Right ventricle myocardium inferior (tissue), 1 donor: Measurements from ENCODE around the gene DNASE2B. TPM values are rescaled to one million over a fixed set of nuclear protein-coding genes. Genes with fewer than 3 reads are reported as not detected.

Source experiments
- ATAC-seq: fragments of 200-7000 bp; cut with Tn5 transposase; one replicate; pipeline ENCODE4 v1.9.1; 2020; ENCODE audit warnings: mild to moderate bottlenecking, moderate library complexity
- DNase-seq: peaks from one replicate; pipeline ENCODE4 v3.0.0; 2021; ENCODE audit errors: missing footprints
- intact Hi-C: fragments of 100-400 bp; cut with DNase I; formaldehyde crosslinking; loops from one replicate; pipeline ENCODE4 v1.11.0; 2022
- total RNA-seq: library from RNA; stranded (reverse); fragmentation: NEBNext Ultra II Directional; extraction: Animal tissue kit (Norgen Biotek cat#: 25700); gene quantifications from one replicate; pipeline ENCODE4 v1.2.1, GENCODE V29; 2021
- donor health status: DM: no; HTN: yes; CAD: no; lungs with severe emphysema.

Gene DNASE2B
- total RNA-seq, 1 donor from 2014 or later, result not detected

DNA sequence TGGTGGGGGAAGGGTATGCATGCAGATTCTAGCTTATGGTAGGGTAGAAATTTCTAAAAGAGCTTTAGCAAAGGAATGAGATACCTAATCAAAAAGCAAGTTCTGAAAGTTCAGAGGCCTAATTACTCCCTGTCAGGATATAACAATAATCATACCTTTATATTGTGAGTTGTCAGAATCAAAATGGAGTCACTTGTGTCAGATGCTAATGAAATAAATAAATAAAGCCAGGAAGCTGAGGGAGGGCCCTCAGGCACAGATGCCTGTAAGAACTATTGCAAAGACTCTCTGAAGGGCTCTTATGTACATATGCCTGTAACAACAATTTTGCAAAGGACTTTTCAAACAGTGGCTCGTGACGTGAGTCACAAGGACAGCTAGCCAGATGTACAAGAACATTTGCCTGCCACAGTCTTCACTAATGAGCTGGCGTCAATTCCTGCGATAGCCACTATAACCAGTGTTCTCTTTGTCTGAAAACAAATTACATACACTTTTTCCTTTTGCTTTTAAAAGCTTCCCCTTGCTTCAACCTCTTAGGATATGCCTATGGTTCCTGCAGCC lies 27.4 kb upstream of the DNASE2B start:
- DNase-seq, result no peak
- intact Hi-C loops, result no loop called here
- ATAC-seq, result no peak

DNA sequence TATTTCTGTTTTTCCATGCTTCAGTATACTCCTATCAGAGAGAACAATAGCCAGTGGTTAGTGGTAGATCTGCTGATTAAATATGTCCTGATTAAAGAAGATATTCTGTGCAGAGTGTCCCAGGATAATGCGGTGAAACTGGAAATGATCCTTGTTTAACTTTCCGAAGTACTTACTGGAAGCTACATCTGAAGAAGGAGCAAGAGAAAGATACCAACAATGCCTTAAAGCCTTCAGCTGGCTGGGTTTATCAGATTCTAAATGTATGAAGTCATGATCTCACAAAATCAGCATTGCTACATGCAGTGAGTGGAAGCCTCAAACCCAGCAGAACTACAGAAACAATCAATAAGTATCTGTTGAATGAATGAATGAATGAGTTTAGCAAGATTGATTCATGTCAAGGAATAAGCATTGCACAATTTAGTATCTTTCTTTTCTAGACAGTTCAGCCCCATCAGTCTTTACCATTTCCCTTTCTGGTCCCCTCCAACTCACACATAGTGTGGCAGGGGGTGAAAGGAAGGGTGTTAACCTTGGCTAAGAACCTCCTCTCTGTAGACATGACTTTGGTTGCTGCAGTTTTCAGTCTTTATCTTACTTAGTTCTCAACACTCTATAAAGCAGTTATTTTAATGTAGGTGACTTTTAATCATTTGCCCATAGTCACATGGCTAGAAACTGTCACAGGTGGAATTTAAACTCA lies 24.7 kb upstream of the DNASE2B start:
- no peak for DNase-seq
- ATAC-seq, result no peak
- intact Hi-C loops, result no loop called here

DNA sequence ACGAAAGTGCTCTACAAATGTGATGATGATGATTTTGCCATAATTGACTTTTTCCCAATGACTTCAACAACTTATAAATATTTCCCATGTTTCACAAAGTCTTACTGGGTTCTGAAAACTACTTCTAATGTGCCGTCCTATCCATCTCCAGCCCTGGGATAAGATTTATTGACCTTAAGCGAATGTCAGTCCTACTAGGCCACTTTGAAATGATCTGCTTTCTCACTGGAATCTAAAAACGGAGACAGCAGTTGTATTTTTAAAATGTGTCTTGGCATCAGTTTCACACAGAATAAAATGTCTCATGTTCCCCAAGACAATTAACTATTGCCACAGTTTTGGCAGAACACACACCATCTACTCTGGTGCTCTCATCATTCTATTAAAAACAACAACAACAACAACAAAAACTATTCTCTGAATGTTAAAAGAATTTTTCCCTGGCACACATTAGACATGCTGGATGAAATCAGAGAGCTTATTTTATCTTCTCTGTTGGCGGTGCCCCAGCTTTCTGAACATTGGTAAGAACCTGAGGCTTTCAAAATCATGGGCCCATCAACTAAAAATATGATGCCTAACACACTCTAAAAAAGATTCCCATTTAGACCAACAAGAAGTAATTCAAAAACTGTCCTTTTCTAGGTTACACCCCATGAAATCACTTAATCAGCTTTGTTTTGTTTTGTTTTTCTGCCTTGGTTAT lies 23.1 kb upstream of the DNASE2B start:
- intact Hi-C loops, result loop anchor here (5.0 kb wide), 1 partner anchor 73 kb away; the partner anchor contains the start of gene SAMD13
- DNase-seq, result no peak

DNA sequence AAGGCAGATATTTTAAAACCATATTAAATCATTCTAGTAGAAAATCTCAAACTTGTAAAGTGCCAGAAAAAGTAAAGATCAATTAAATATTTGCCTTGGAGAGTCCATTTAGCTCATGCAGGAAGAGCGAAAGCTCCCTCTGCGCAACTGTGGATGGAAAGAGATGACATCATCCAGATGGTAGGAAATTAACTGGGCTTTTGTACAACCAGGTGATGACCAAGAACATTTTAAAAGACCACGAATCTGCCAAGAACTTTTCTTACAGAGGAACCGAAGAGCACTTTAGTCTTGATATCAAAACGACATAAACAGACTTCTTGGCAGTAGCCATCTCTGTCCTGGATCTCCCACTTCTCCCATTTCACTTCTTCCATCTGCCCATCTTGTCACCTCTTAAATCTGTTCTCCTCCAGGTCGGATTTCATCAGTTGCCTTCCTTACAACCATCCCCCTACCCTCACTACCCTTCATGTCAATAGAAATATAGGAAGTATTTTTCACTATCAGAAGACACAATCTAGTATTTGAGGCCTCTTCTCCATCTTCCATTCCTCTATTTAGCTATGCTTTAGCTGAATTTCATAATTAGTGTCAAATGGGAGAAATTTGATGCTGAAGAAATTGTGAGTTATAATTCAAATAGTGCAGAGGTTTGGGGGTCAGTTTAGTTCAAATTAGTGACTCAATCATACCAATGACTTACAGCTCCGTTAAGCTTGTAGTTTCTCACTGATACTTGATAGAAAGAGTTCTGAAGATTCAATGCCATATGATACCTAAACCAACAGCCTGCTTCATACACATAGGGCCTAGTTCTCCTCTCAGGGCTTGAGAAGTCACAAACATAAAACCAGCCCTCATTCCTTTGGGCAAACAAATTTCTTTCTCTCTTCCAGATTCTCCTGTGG lies 22.0 kb upstream of the DNASE2B start:
- intact Hi-C loops, result loop anchor here (5.0 kb wide), 1 partner anchor 74 kb away; the partner anchor contains the start of gene SAMD13
- no peak for DNase-seq
- ATAC-seq, result no peak

More for the DNA sequence above, 23.1 kb upstream of the DNASE2B start:
- ATAC-seq, result peak; percentile 29

DNA sequence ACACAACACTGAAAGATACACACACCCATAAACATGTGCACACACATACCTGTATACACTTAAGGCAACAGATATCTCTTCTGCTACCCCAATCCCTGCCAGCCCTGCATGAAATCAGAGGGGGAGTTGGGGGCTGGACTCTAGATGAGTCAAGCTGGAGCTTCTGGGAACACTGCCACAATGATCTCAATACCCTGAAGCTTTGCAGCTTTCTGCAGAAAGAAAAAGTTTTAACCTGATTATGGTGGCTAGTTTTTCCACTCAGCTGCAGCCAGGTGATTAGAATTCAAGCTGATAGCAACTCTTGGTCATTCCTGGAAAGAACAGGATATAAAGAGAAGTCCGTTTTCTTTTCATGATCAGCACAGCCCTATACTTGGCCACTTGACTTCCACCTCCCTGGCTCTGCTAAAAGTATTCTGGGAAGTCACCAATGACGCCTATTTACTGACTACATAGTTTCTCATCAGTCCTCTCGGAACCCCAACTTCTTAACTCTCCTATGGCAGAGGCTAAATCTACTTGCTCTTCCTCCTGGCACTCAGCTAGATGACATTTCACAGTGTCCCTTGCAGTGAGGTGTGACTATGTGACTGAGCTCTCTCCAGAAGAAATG lies 20.7 kb upstream of the DNASE2B start:
- ATAC-seq (peak; percentile 64), DNase-seq (no peak)
- intact Hi-C loops, result loop anchor here (5.0 kb wide), 1 partner anchor 75 kb away; the partner anchor contains the start of gene SAMD13

DNA sequence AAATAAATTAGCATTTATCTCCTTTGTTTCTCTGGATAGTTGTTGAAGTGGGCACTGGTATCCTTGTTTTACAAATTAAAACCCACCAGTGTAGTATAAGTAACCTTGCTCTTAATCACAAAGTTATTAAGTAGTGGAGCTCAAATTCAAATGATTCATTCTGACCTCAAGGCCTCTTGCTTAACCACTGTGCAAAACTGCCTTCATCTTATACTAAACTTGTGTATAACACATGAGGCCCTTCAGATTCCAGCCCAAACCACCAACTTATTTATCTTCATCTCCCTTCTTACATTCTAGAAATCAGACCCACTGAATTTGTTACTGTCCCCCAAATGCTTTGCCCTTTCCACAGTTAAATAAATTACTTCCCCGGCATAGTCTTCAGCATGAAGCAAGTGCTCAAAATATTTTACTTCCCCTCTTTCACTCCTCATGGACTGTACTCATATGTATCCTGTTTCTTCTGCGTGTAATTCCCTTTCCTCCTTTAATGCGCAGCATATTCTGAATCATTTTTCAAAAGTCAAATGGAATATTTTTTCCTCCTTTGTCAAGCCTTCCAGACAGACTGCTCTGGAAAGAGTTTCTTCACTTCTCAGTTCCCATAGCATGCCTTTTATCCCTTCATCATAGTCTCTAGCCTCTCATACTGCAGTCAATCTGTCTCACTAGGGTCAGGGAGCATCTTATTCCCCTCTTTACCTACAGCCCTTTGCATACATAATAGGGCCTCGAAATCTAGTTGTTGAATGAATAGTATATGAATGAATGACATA lies 19.0 kb upstream of the DNASE2B start:
- intact Hi-C loops, result loop anchor here (5.0 kb wide), 1 partner anchor 77 kb away; the partner anchor contains the start of gene SAMD13
- no peak for ATAC-seq

DNA sequence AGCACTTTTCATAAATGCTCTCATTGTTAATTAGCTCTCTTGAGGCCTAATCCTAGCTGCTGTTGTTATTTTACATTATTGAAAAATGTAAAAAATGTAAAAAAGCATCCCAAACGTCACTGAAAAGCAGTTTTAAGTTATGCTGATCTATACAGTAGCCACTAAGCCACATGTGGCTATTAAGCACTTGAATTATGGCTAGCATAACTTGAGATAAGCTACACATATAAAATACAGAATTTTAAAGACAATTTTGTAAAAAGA lies 18.4 kb upstream of the DNASE2B start:
- DNase-seq, result no peak
- intact Hi-C loops, result loop anchor here (5.0 kb wide), 1 partner anchor 78 kb away; the partner anchor contains the start of gene SAMD13
- ATAC-seq, result no peak

More for the DNA sequence above, 19.0 kb upstream of the DNASE2B start:
- DNase-seq, result no peak

DNA sequence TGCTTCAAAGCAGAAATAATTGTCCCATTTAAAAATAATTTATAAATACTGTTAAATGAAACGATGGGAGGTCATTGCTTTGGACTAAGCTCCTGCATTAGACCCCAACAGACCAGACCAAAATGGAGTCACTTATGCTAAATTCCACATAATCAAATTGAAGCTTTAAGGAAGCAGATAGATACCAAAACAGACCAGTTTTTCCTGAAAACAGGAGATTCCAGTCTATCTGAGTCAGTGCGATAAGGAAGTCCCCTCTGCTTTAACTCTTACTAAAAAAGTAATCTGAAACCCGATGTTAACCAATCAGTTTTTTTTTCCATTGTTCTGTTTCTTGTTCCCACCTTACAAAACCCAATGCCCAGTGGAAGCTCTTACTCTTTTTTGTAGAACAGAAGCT lies 16.2 kb upstream of the DNASE2B start:
- no peak for ATAC-seq
- intact Hi-C loops, result no loop called here
- no peak for DNase-seq

DNA sequence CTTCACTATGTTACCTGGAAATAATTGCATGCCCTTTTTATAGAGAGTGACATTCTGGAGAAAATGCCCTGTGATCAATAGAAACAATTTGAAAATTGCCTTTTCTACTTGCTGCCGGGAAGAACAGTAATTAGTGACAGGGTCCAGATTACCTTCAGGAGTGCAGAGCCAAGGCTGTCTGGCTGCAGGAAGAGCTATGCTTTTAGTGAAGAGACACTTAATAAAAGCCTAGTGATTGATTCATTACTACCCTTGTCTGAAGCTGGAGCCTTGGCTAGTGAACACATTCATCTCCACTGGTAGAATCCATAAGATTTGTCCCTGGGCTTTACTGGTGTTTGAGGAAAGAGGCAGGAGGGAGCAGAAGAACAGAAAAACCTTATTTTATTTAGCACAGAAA lies 12.9 kb upstream of the DNASE2B start:
- no peak for ATAC-seq
- DNase-seq, result no peak
- intact Hi-C loops, result no loop called here

DNA sequence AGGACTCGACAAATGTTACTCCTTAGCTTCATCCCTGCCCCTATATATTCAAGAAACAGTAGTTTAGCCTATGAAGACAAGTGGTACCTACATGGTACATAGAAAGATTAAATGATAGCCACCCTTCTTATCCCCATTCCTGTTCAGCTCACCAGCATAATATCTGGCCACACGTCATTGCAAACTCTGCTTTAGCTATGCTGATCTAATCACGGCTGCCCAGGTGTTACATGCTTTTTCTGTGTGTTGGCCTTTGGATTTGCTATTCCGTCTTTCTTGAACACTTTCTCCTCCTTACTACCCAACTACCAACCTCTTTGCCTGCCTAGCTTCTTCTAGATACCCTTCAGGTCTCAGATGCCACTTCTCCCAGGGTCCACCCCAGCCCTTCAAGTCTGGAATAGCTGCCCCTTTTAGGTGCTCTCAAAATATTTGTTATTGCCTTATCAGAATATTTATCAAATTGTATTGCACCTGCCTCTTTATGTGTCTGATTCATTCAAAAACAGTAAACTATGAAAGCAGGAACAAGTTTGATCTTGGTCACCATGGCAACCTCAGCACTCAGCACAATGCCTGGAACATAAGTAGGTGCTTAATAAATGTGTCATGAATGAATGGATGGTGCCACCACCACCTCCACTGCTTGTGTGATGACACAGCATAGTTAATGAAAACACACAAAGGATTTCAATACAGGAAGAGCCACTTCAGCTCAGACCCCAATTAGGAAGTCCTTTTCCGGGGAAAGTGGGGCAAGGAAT lies 11.4 kb upstream of the DNASE2B start:
- no peak for DNase-seq
- ATAC-seq, result no peak
- intact Hi-C loops, result no loop called here

DNA sequence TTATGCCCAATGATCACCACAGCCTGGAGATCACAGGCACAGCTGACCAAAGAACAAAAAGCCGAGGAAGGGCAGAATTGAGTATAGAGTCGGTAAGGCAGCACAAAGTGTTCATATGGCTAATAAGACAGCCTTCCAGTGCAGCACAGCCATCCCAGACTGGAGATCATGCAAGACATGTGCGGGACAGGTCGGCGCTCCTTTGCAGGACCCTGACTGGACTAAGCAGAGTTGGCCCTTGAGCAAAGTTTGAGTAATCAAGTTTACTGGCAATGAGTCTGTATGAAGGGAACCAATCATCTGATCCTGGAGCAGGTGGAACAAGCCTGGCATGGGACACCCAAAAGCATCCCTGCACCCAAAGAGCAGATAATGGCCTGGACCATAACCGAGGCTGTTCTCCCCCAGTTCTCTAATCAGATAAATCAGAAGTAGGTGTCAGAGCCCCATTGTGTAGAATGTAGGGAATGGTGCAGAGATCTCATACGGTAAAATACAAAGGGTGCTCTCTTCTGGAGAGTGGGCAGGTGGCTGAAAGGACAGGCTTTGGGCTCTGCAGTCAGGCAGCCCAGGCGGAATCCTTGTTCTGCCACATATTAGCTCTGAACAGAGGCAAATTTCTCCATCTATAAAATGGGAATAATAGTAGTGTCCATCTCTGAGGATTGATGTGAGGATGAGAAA lies 10.7 kb upstream of the DNASE2B start:
- no peak for DNase-seq
- intact Hi-C loops, result no loop called here
- ATAC-seq, result no peak

DNA sequence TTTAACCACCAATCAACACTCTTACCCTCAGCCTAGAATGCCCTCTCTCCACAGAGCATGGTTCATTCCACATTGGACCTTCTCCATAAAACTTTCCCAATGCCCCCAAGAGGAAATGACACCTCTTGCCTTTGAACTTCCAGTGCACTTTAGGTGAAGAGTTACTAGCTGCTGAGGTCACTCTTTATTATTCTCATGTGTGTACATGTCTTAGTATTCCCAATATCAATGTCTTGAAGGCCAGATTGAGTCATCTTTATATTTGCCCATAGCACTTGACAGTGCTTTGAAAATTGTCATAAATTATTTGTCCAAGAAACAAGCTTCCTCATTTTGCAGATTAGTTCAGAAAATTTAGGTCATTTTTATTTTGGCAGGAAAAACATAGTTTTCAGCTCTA lies 8.1 kb upstream of the DNASE2B start:
- intact Hi-C loops, result no loop called here
- ATAC-seq (no peak), DNase-seq (no peak)

DNA sequence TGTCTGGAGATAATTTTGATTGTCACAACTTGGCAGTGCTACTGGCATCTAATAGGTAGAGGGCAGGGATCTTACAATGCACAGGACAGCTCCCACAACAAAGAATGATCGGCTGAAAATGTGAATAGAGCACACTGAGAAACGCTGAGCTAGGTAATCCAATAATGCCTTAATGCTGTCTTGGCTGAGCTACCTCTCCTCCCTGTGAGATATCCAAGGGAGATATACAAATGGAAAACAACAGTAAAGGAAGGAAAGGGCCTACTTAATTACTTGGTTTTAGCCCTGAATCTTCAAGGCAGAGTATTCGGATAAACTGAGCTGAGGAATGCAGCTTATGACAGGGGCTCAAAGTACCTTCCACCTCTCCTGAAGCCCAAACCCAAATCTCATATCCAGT lies 2.9 kb downstream of the DNASE2B start:
- intact Hi-C loops, result no loop called here

DNA sequence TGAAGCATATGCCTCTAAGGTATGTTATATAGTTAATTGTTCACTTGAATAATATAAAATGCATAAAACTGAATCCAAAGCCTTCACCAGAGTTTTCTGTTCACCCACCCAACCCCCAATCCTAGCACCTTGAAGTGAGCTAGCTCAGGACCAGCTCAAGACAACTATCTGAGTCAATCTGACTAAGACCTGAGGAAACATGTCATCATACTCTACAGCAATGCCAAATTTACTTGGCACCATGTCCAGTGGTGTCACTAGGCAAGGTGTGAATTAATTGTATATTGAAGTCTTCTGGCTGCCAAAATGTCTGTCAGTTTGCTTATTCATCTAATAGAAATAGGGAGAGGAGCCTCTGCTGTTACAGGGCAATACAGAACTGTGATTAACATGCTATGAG lies 3.8 kb downstream of the DNASE2B start:
- intact Hi-C loops, result no loop called here
- DNase-seq (no peak), ATAC-seq (no peak)

More for the DNA sequence above, 2.9 kb downstream of the DNASE2B start:
- no peak for DNase-seq
- no peak for ATAC-seq

DNA sequence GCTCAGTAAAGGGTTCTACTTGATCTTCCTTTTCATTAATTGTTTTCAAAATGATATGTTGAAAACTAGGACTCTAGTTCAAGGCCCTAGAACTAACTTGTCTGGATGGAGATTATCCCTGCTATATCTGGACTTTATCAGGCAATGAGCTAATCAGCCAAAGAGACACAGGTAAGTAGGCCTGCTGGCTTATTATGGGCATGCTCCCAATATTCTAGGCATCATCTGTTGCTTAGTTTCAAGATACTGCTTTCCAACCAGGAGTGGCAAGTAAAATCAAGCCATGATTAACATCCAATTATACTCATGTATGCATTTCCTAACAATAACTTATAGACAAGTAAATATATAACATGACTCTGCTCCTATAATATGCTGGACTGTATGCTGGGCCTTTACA lies 4.2 kb downstream of the DNASE2B start:
- ATAC-seq (no peak), DNase-seq (no peak)
- intact Hi-C loops, result no loop called here

DNA sequence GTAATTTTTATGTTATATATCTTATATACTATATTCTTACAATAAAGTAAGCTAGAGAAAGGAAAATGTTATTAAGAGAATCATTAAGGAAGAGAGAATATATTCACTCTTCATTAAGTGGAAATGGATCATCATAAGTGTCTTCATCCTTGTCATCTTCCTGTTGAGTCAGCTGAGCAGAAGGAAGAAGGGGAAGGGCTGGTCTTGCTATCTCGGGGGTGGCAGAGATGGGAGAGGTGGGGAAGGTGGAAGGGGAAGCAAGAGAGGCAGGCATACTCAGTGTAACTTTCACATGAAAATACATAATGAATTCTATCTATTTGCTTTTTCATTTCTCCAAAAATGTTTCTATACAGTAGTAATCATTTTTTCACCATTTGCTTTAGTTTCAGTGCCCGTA lies 5.1 kb downstream of the DNASE2B start:
- no peak for DNase-seq
- intact Hi-C loops, result no loop called here
- ATAC-seq, result no peak
